Liver (tissue), 2 donors: ENCODE results near the gene CADPS.
A peak's percentile ranks its signal among the peaks of the same experiment; 100 is the strongest.

ENCODE experiments used
- GABPA ChIP-seq, 2 donors: IDR thresholded peaks in 1 of 2; conservative IDR thresholded peaks in 1 of 2; 2 replicates each; pipeline ENCODE4 v1.6.1; 2016; ENCODE audit warnings: antibody characterized with exemption in 2 of 2, mild to moderate bottlenecking in 1 of 2, moderate library complexity in 1 of 2
- RXRA ChIP-seq, 2 donors: IDR thresholded peaks; 2 replicates each; pipeline ENCODE4 v1.6.1; 2017 to 2018; ENCODE audit warnings: antibody characterized with exemption in 2 of 2, mild to moderate bottlenecking in 1 of 2
- YY1 ChIP-seq: IDR thresholded peaks from 2 replicates; pipeline ENCODE4 v1.6.1; 2016; ENCODE audit warnings: antibody characterized with exemption, mild to moderate bottlenecking
- TF ChIP-seq, protein P1 (sequence below): IDR thresholded peaks from 2 replicates; pipeline ENCODE4 v1.6.1; 2016; ENCODE audit warnings: antibody characterized with exemption, mild to moderate bottlenecking
- donor health status: healthy.

DNA sequence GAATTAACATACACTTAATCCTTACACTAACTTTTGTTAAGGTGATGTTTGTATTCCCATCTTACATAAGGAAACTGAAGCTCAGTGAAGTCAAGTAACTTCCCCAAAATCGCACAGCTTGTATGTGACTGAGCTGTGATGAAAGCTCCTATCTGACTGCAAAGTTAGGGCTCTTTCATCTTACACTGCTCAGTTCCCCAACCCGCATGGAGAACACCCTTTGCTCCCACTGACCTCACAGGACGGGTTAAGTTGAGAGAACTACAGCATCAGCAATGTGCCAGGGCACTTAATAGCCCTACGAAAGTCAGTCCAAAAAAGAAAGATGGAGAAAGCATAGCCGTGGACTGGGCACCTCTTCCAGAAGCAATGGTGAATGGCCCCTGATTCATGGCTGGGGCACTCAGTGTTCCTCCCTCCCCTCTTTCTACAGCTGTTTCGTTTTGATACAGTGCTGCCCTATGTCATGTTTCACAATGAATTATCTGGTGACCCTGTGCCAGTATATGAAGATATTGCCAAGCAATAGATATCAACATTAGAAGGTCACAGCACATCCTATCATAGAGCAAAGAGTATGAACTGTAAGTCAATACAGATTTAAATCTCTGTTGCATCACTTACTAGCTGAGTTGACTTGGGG is 38.0 kb downstream of the CADPS start:
- TF ChIP-seq YY1 = peak; percentile 21
- peak in 1 of 2 donors; percentile 43 for TF ChIP-seq RXRA (IDR thresholded peaks at IDR 0.05)
- TF ChIP-seq, protein P1, sequence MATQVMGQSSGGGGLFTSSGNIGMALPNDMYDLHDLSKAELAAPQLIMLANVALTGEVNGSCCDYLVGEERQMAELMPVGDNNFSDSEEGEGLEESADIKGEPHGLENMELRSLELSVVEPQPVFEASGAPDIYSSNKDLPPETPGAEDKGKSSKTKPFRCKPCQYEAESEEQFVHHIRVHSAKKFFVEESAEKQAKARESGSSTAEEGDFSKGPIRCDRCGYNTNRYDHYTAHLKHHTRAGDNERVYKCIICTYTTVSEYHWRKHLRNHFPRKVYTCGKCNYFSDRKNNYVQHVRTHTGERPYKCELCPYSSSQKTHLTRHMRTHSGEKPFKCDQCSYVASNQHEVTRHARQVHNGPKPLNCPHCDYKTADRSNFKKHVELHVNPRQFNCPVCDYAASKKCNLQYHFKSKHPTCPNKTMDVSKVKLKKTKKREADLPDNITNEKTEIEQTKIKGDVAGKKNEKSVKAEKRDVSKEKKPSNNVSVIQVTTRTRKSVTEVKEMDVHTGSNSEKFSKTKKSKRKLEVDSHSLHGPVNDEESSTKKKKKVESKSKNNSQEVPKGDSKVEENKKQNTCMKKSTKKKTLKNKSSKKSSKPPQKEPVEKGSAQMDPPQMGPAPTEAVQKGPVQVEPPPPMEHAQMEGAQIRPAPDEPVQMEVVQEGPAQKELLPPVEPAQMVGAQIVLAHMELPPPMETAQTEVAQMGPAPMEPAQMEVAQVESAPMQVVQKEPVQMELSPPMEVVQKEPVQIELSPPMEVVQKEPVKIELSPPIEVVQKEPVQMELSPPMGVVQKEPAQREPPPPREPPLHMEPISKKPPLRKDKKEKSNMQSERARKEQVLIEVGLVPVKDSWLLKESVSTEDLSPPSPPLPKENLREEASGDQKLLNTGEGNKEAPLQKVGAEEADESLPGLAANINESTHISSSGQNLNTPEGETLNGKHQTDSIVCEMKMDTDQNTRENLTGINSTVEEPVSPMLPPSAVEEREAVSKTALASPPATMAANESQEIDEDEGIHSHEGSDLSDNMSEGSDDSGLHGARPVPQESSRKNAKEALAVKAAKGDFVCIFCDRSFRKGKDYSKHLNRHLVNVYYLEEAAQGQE = no peak
- TF ChIP-seq GABPA (IDR thresholded peaks at IDR 0.05 in 1 of 2, conservative IDR thresholded peaks at IDR 0.05 in 1 of 2) = no peak
